GM03348 (cell line): Measurements from ENCODE around the gene NFIB.

Source experiments
- DNase-seq: peaks from one replicate; pipeline ENCODE4 v3.0.0; 2012; ENCODE audit warnings: low spot score

NFIB gene

DNA sequence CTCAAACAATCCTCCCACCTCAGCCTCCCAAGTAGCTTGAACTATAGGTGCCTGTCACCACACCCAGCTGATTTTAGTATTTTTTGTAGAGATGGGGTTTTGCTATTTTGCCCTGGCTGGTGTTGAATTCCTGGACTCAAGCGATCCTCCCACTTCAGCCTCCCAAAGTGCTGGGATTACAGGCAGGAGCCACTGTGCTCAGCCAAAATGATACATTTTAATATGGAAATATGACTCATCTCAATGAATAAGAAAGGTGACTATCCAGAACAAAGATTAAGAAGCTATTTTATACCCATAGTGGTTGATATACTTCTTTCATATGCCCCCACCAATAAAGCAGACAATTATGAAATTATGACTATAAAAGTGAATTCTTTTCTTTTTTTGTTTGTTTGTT lies 166.2 kb downstream of the NFIB start:
- DNase-seq: no peak

DNA sequence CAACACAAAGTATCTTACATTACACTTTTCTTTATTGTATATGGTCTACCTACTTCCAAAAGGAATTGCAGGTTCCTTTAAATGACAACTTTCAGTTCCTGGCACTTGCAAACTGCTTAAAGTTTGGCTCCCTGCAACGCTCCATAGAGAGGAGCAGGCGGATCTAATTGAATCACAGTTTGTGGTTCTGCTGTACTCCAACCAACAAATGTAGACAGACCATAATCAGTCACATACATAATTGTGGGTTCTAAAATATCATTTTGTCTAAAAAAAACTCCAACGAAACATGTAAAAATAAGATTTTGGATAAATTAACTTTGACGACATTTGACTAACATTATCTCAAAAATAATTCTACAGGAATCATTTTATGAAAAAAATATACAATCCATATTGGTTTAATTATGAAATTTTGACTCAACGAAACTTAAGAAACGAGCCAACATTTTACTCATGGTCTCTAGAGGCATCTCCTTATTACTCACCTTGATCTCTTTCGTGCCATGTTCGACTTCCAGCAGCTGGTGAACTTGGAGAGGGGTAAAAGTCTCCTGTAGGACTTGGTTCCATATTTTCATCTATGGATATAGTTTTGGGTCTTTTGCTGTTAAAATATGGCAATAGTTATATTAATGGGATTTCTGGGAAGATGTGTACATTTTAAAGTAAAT lies 167.6 kb downstream of the NFIB start:
- no peak for DNase-seq

DNA sequence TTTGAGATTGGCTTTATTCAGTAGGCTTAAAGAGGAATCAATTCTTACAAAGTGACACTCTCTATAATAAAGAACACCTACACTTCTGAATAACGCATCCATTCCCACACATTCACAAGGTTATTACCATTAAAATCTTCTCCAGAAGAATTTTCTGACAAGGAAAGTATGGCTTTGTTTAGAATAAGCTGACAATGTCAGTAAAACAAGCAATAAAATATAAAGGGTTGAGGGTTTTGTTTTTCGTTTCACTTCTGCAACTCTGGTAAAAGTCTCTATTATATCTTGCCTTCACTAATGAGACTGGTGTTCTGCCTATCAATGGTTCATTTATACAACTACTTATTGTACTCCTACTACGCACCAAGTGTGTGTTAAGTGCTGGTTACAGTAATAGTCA lies 169.7 kb downstream of the NFIB start:
- no peak for DNase-seq

- no peak for DNase-seq
Measured at GRCh38 chr9:14141699-14142098, 172.2 kb downstream of the NFIB start.

GRCh38 chr9:14140096-14140697 lies 173.7 kb downstream of the NFIB start:
- no peak for DNase-seq

GRCh38 chr9:14139287-14139686 lies 174.7 kb downstream of the NFIB start:
- DNase-seq: no peak

DNA sequence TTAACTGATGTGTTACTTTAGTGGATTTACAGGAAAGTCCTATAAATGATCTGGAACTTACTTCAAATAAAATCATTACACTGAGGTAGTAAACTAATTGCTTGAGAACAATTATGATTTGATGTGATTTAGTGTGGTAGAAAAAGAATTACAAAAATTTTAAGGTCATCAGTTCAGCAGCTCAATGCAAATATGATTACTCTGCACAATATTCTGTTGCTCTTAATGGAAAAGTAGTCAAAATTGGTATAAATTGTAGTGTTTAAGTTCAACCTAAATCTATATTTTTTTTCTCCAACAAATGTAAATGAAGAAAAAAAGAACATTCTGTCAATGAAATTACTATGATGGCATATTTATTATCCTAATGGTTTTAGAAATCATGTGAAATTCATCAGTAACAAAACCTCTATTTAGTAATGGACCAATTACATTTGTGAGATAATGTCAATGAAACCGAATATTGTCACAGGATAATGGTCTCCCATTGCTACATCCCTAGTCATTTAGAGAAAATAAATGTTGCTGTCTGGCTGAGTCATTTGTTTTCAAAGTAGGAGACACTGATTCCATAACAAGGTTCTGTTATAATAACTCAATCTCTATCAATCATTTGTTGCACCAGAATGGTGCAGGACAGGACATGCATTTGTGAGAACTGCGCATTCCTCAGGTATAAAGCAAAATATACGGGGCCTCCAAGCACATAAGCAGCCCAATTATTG lies 177.1 kb downstream of the NFIB start:
- DNase-seq: no peak

GRCh38 chr9:14136047-14136635 lies 177.8 kb downstream of the NFIB start:
- DNase-seq: no peak

- DNase-seq: no peak
Measured at GRCh38 chr9:14135421-14135820, 178.5 kb downstream of the NFIB start.

GRCh38 chr9:14133394-14133793 lies 180.5 kb downstream of the NFIB start:
- DNase-seq: no peak

DNA sequence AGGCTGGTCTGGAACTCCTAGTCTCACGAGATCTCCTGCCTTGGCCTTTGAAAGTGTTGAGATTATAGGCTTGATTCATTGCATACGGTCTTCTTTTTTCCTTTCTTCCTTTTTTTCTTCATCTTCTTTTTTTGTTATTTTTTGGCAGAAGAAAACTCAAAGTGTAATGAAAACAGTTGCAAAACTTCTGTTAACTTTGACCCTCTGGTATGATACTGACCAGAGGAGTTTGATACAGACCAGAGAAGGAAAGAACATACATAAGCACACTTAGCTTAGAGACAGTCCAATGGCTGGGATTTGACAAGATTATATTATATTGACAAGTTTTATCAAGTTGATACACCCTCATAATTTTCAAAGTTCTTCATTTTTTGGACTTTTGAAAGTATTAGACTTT lies 181.2 kb downstream of the NFIB start:
- DNase-seq: no peak

DNA sequence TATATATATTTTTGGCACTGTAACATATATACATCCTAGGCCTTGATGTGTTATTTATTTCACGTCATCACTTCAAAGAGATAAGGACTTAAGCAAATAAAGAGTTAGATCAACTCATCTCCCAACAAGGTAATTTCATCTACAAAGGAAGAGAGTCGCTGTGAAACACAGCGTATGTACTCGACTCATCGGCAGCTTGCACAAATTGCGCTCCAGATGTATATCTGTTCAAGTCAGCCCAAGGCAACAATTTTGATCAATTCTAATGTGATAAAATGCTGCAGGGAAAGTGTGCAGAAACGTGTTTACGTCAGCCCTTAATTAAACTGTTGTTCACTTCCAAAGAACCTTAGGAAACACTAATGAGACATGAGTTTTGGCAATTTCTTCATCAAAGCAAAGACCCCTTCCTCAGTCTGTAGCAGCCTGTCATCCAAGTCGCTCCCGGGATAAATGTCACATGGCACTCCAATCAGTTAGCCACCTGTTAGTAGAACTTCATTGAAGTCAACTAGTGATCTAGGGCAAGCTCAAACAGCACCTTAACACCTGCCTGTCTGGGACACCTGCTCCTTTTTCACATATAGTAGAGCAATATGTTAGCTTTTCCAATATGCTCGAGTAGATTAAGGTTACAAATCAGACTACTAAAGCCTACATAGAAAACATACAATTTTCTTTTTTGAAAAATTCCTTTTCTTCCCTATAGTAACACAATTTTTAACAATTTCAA lies 182.4 kb downstream of the NFIB start:
- no peak for DNase-seq

DNA sequence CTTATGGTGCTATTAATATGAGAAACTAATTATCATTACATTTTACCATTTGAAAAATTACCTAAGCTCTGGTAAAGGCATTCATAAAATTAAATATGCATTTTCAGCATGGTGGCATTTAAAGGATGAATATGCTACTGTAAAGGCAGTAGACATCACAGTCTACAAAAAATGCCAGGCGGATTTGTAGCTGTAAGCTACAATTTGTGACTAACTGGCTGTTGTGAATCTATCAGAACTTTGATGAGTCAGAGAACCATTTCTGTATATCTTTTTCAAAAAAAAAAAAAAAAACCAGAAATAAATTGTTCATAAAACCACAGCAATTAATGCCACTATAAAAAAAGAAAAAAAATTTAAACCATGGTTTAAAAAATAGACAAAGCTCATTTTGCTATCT lies 186.3 kb downstream of the NFIB start:
- no peak for DNase-seq

DNA sequence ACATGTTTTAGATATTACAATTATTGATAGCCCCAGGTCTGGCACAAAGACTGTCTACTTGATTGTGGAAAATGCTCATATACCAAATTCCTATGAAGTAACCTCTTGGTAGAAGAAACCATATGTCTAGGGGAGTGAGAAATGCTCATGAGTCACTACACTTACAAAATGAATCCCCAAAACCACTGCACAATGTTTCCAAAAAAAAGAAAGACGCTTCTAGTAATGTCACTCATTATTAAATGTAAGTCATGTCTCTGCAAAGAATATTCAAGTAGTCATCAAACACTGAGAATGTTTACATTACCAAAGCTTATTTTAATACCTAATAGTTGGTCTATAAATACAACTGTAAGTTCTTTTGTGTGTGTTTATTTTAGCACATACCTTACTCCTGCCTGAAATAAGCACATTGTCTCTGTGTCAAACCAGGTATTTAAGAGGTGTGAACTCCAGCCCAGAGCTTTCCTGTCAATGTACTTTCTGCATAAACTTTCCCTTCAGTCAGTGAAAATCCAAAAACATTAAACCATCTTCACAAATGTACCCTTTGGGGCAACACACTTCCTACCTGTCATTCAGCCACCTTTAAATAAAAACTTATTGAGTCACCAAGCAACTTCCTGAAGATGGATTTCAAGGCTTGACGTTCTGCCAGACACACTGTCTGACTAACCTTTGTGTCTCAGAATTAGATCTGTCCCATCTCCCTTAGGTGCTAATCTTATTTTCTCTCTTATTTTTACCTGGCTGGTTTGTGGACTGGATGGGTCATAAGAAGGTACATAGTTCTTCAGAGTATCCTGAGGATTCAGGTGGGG lies 194.0 kb downstream of the NFIB start:
- peak; percentile 27 for DNase-seq

DNA sequence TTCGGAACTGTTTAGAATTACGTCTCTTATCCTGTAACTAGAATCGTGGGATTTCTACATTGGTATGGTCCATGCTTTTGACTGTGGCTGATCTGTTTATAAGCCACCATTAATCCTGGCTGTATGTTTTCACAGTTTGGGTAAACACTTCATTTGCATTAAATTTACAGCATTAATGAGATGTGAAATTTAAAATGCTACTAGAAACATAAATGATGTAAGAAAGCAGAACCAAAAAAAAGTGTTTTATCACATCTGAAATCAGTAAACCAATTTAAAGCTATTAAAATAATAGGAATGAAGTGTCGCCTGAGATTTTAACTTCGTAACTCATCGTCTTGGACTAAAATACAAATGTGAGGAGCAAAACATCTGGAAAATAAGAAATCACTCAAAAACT lies 201.7 kb downstream of the NFIB start:
- DNase-seq: no peak

GRCh38 chr9:14111696-14112095 lies 202.2 kb downstream of the NFIB start:
- DNase-seq: peak; percentile 7

GRCh38 chr9:14107977-14108376 lies 206.0 kb downstream of the NFIB start:
- DNase-seq: no peak

- DNase-seq: no peak
Measured at GRCh38 chr9:14107495-14107894, 206.4 kb downstream of the NFIB start.

GRCh38 chr9:14106699-14107098 lies 207.2 kb downstream of the NFIB start:
- DNase-seq: no peak

- DNase-seq: no peak
Measured at GRCh38 chr9:14104496-14104895, 209.4 kb downstream of the NFIB start.

- DNase-seq: no peak
Measured at GRCh38 chr9:14103115-14103514, 210.8 kb downstream of the NFIB start.

GRCh38 chr9:14099737-14100136 lies 214.2 kb downstream of the NFIB start:
- no peak for DNase-seq
